Trophoblast cell (in vitro differentiated cells and primary cell): Measurements from ENCODE around the gene EFNA1.
A peak's percentile ranks its signal among the peaks of the same experiment; 100 is the strongest.
"Not testable (repeated sequence)": the region's sequence is repeated elsewhere in the genome, so short reads cannot be mapped to it uniquely, and the experiment has no call there.

Experiments used
- DNase-seq, 2 donors: peaks; one replicate each; pipeline ENCODE4 v3.0.0-alpha.2; 2016
- H2AFZ ChIP-seq: 2 replicates; pipeline ENCODE4 v1.6.1; 2013; ENCODE audit warnings: low read length, moderate library complexity, mild to moderate bottlenecking; ENCODE audit not compliant: insufficient read depth, poor library complexity
- H2AK5ac ChIP-seq: 2 replicates; pipeline ENCODE4 v1.6.1; 2013; ENCODE audit warnings: mild to moderate bottlenecking, low read length
- H2BK120ac ChIP-seq: 2 replicates; pipeline ENCODE4 v1.6.1; 2013; ENCODE audit warnings: low read length, mild to moderate bottlenecking, moderate library complexity; ENCODE audit not compliant: insufficient read depth, poor library complexity
- H2BK12ac ChIP-seq: 2 replicates; pipeline ENCODE4 v1.6.1; 2013; ENCODE audit warnings: mild to moderate bottlenecking, low read length, moderate library complexity
- H2BK5ac ChIP-seq: 2 replicates; pipeline ENCODE4 v1.6.1; 2013; ENCODE audit warnings: low read length, low read depth, moderate library complexity, mild to moderate bottlenecking; ENCODE audit not compliant: poor library complexity
- H3K14ac ChIP-seq: 2 replicates; pipeline ENCODE4 v1.6.1; 2013; ENCODE audit warnings: mild to moderate bottlenecking, low read length
- H3K18ac ChIP-seq: 2 replicates; pipeline ENCODE4 v1.6.1; 2013; ENCODE audit warnings: mild to moderate bottlenecking, low read length
- H3K23ac ChIP-seq: 2 replicates; pipeline ENCODE4 v1.6.1; 2013; ENCODE audit warnings: low read length
- H3K27ac ChIP-seq: 2 replicates; pipeline ENCODE4 v1.5.1; 2013; ENCODE audit warnings: low read depth, mild to moderate bottlenecking, inconsistent platforms, low read length, moderate library complexity
- H3K27me3 ChIP-seq: 2 replicates; pipeline ENCODE4 v1.6.1; 2013; ENCODE audit warnings: inconsistent platforms, mild to moderate bottlenecking, low read length, moderate library complexity; ENCODE audit not compliant: insufficient read depth
- H3K36me3 ChIP-seq, 2 experiments: 1 replicate in 1 of 2; 2 replicates in 1 of 2; pipeline ENCODE4 v1.6.1; 2013; ENCODE audit warnings: low read length in 2 of 2, mild to moderate bottlenecking in 2 of 2, moderate library complexity in 1 of 2; ENCODE audit not compliant: insufficient read depth in 2 of 2, control insufficient read depth in 1 of 2
- H3K4ac ChIP-seq: 2 replicates; pipeline ENCODE4 v1.6.1; 2013; ENCODE audit warnings: low read depth, mild to moderate bottlenecking, low read length, moderate library complexity
- H3K4me1 ChIP-seq, 2 experiments: 1 replicate in 1 of 2; 2 replicates in 1 of 2; pipeline ENCODE4 v1.6.1; 2013; ENCODE audit warnings: low read length in 2 of 2, mild to moderate bottlenecking in 2 of 2, moderate library complexity in 1 of 2; ENCODE audit not compliant: insufficient read depth in 2 of 2, control insufficient read depth in 1 of 2
- H3K4me2 ChIP-seq: 2 replicates; pipeline ENCODE4 v1.6.1; 2013; ENCODE audit warnings: inconsistent platforms, mild to moderate bottlenecking, low read length, moderate library complexity
- H3K4me3 ChIP-seq: 2 replicates; pipeline ENCODE4 v1.5.1; 2013; ENCODE audit warnings: mild to moderate bottlenecking, low read depth, low read length, inconsistent platforms
- H3K79me1 ChIP-seq: one replicate; pipeline ENCODE4 v1.6.1; 2013; ENCODE audit warnings: low read length
- H3K79me2 ChIP-seq: 2 replicates; pipeline ENCODE4 v1.6.1; 2013; ENCODE audit warnings: low read length, mild to moderate bottlenecking; ENCODE audit not compliant: control insufficient read depth, insufficient read depth, poor library complexity
- H3K9ac ChIP-seq: 2 replicates; pipeline ENCODE4 v1.6.1; 2013; ENCODE audit warnings: mild to moderate bottlenecking, low read length
- H3K9me3 ChIP-seq: 2 replicates; pipeline ENCODE4 v1.6.1; 2013; ENCODE audit warnings: low read depth, mild to moderate bottlenecking, control low read depth, inconsistent platforms, low read length; ENCODE audit not compliant: insufficient read depth
- H4K12ac ChIP-seq: 2 replicates; pipeline ENCODE4 v1.6.1; 2013; ENCODE audit warnings: low read depth, mild to moderate bottlenecking, low read length, moderate library complexity
- H4K8ac ChIP-seq: 2 replicates; pipeline ENCODE4 v1.6.1; 2013; ENCODE audit warnings: low read depth, mild to moderate bottlenecking, low read length, moderate library complexity
- H4K91ac ChIP-seq: one replicate; pipeline ENCODE4 v1.6.1; 2013; ENCODE audit warnings: low read depth, mild to moderate bottlenecking, low read length, moderate library complexity
- WGBS: extraction: QIAGEN DNeasy Blood & Tissue Kit; methylation state at CpG from one replicate; pipeline ENCODE4 v1.1.7; 2013; ENCODE audit warnings: missing lambda C conversion rate; ENCODE audit not compliant: insufficient read length, insufficient coverage; ENCODE audit errors: extremely low coverage; 5-methylcytosine and 5-hydroxymethylcytosine counted together

The EFNA1 gene

GRCh38 chr1:155160128-155160527 is 32.5 kb downstream of the EFNA1 start:
- no peak overlapping the region for H4K8ac ChIP-seq
- WGBS: no CpG with 5 or more reads among the region's 8 CpGs
- H3K36me3 ChIP-seq: no peaks in the 10 kb centered on the region
- no peak overlapping the region for H3K27ac ChIP-seq
- H3K14ac ChIP-seq: no peak overlapping the region
- no peak overlapping the region for H2BK12ac ChIP-seq
- H2BK120ac ChIP-seq: no peak overlapping the region
- no peak overlapping the region for H3K4me2 ChIP-seq
- no peaks in the 10 kb centered on the region for H3K79me2 ChIP-seq
- H3K79me1 ChIP-seq: no peaks in the 10 kb centered on the region
- H2BK5ac ChIP-seq: no peak overlapping the region
- H3K4ac ChIP-seq: no peak overlapping the region
- H3K27me3 ChIP-seq: no peaks in the 10 kb centered on the region
- H3K9ac ChIP-seq: no peak overlapping the region
- H3K4me1 ChIP-seq: peaks cover 0 to 4% of the 10 kb centered on the region in 2 experiments
- H4K12ac ChIP-seq: no peak overlapping the region
- no peak overlapping the region for H3K18ac ChIP-seq
- no peak for DNase-seq
- no peak overlapping the region for H3K23ac ChIP-seq
- no peak overlapping the region for H2AK5ac ChIP-seq
- H4K91ac ChIP-seq: no peak overlapping the region
- H2AFZ ChIP-seq: no peak overlapping the region
- no peak overlapping the region for H3K4me3 ChIP-seq
- no peaks in the 10 kb centered on the region for H3K9me3 ChIP-seq

- not testable (repeated sequence) for H3K4me3 ChIP-seq, H3K27ac ChIP-seq, H3K4ac ChIP-seq, H3K23ac ChIP-seq, H3K9ac ChIP-seq, H3K14ac ChIP-seq, H3K79me1 ChIP-seq, H2AK5ac ChIP-seq, H3K79me2 ChIP-seq, H2AFZ ChIP-seq, H3K18ac ChIP-seq, H3K9me3 ChIP-seq, H3K36me3 ChIP-seq, H2BK120ac ChIP-seq, H4K8ac ChIP-seq, H4K12ac ChIP-seq, H2BK12ac ChIP-seq, H3K27me3 ChIP-seq, H2BK5ac ChIP-seq, H3K4me2 ChIP-seq, H4K91ac ChIP-seq
- WGBS: no CpG with 5 or more reads among the region's 6 CpGs
- H3K4me1 ChIP-seq: peaks cover 4 to 16% of the 10 kb centered on the region in 2 experiments
- DNase-seq: peak; percentile 93 to 95
Observed at GRCh38 chr1:155162631-155163030, 35.0 kb downstream of the EFNA1 start.

- not testable (repeated sequence) for H4K12ac ChIP-seq, H3K27ac ChIP-seq, H3K18ac ChIP-seq, H3K4ac ChIP-seq, H4K91ac ChIP-seq, H2AK5ac ChIP-seq, H3K9me3 ChIP-seq, H3K79me1 ChIP-seq, H2BK120ac ChIP-seq, H3K14ac ChIP-seq, H3K9ac ChIP-seq, H3K27me3 ChIP-seq, H3K79me2 ChIP-seq, H2AFZ ChIP-seq, DNase-seq, H3K4me2 ChIP-seq, H2BK12ac ChIP-seq, H3K36me3 ChIP-seq, H2BK5ac ChIP-seq, H4K8ac ChIP-seq, H3K23ac ChIP-seq, H3K4me3 ChIP-seq
- peaks cover 4 to 17% of the 10 kb centered on the region in 2 experiments for H3K4me1 ChIP-seq
- no CpG with 5 or more reads among the region's 4 CpGs for WGBS
Observed at GRCh38 chr1:155163785-155164184, 36.1 kb downstream of the EFNA1 start.

DNA sequence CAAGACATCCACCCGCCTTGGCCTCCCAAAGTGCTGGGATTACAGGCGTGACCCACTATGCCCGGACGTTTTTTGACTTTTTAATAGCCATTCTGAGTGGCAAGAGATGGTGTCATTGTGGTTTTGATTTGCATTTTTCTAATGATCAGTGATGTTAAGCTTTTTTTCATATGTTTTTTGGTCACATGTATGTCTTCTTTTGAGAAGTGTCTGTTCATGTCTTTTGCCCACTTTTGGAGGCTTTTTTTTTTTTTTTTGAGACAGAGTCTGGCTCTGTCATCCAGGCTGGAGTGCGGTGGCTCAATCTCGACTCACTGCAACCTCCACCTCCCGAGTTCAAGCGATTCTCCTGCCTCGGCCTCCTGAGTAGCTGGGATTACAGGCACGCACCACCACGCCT is 36.9 kb downstream of the EFNA1 start:
- not testable (repeated sequence) for H3K9ac ChIP-seq, H2BK12ac ChIP-seq, H3K4ac ChIP-seq, H3K27ac ChIP-seq, H3K4me2 ChIP-seq, H4K12ac ChIP-seq, H4K91ac ChIP-seq, H3K14ac ChIP-seq, H3K23ac ChIP-seq, H3K18ac ChIP-seq, H3K79me1 ChIP-seq, H4K8ac ChIP-seq, H3K9me3 ChIP-seq, H3K79me2 ChIP-seq, H2AFZ ChIP-seq, H2BK120ac ChIP-seq, H2AK5ac ChIP-seq, H2BK5ac ChIP-seq, H3K36me3 ChIP-seq, H3K4me3 ChIP-seq, DNase-seq, H3K27me3 ChIP-seq
- H3K4me1 ChIP-seq: peaks cover 4 to 14% of the 10 kb centered on the region in 2 experiments
- no CpG with 5 or more reads among the region's 11 CpGs for WGBS
